HEK293 (cell line): ENCODE measurements around the gene ACSBG1.

ENCODE experiments used
- CTCF ChIA-PET: fragments of 350-600 bp; formaldehyde crosslinking; extraction: SDS; loops from one replicate; lab custom pipeline; 2021; ENCODE audit warnings: antibody characterized with exemption; lab: Yijun Ruan, JAX
- POLR2A ChIA-PET: fragments of 300-600 bp; formaldehyde crosslinking; extraction: SDS; loops from one replicate; lab custom pipeline; 2020; ENCODE audit warnings: antibody characterized with exemption, inconsistent platforms; lab: Yijun Ruan, JAX
- H3K27ac ChIP-seq: fragments of 200-500 bp; sonication (Bioruptor generic); 2 replicates; pipeline ENCODE4 v1.5.1; 2014; ENCODE audit warnings: low read depth, low read length, control low read depth, inconsistent platforms; ENCODE audit errors: extremely low read depth
- H3K36me3 ChIP-seq, 2 experiments: fragments of 200-500 bp in 1 of 2; sonication (Bioruptor generic) in 1 of 2; 1 replicate in 1 of 2; 2 replicates in 1 of 2; pipeline ENCODE4 v1.5.1; 2014 to 2017; ENCODE audit warnings: inconsistent platforms in 2 of 2, low read length in 2 of 2; ENCODE audit not compliant: control insufficient read depth in 2 of 2, insufficient read depth in 1 of 2
- H3K4me1 ChIP-seq: fragments of 200-500 bp; sonication (Bioruptor generic); 2 replicates; pipeline ENCODE4 v1.5.1; 2014; ENCODE audit warnings: mild to moderate bottlenecking, low read length, inconsistent platforms; ENCODE audit not compliant: control insufficient read depth, insufficient read depth
- H3K4me3 ChIP-seq: 2 replicates; pipeline ENCODE4 v1.5.1; 2011; ENCODE audit warnings: low read depth, mild to moderate bottlenecking, control low read depth, low read length, moderate library complexity
- H3K9me3 ChIP-seq: fragments of 200-500 bp; sonication (Bioruptor generic); 2 replicates; pipeline ENCODE4 v1.5.1; 2014; ENCODE audit warnings: low read depth, low read length, inconsistent platforms; ENCODE audit not compliant: control insufficient read depth, insufficient read depth
- AEBP2 ChIP-seq: fragments of 450-650 bp; formaldehyde crosslinking; IDR thresholded peaks from 2 replicates; pipeline ENCODE4 v1.5.1; 2016; ENCODE audit warnings: missing biosample characterization, missing genetic modification characterization, borderline replicate concordance
- FEZF1 ChIP-seq: fragments of 450-650 bp; formaldehyde crosslinking; IDR thresholded peaks from 2 replicates; pipeline ENCODE4 v1.5.1; 2016; ENCODE audit warnings: missing biosample characterization, missing genetic modification characterization
- GLIS1 ChIP-seq: fragments of 450-650 bp; formaldehyde crosslinking; IDR thresholded peaks from 2 replicates; pipeline ENCODE4 v1.5.1; 2016; ENCODE audit warnings: missing biosample characterization, missing genetic modification characterization
- TRIM28 ChIP-seq: IDR thresholded peaks from 2 replicates; pipeline ENCODE4 v1.6.1; 2011; ENCODE audit warnings: low read length, control low read depth, borderline replicate concordance
- ZBTB10 ChIP-seq: fragments of 450-650 bp; formaldehyde crosslinking; IDR thresholded peaks from 2 replicates; pipeline ENCODE4 v1.5.1; 2016; ENCODE audit warnings: missing biosample characterization, missing genetic modification characterization
- ZBTB17 ChIP-seq: fragments of 450-650 bp; formaldehyde crosslinking; IDR thresholded peaks from 2 replicates; pipeline ENCODE4 v1.5.1; 2016; ENCODE audit warnings: missing biosample characterization, missing genetic modification characterization
- ZNF169 ChIP-seq: fragments of 450-650 bp; formaldehyde crosslinking; IDR thresholded peaks from 2 replicates; pipeline ENCODE4 v1.5.1; 2016; ENCODE audit warnings: missing biosample characterization, missing genetic modification characterization
- ZNF175 ChIP-seq: fragments of 450-650 bp; formaldehyde crosslinking; IDR thresholded peaks from 2 replicates; pipeline ENCODE4 v1.5.1; 2016; ENCODE audit warnings: missing biosample characterization, missing genetic modification characterization
- ZNF202 ChIP-seq: fragments of 450-650 bp; formaldehyde crosslinking; IDR thresholded peaks from 2 replicates; pipeline ENCODE4 v1.5.1; 2016; ENCODE audit warnings: missing biosample characterization, missing genetic modification characterization, borderline replicate concordance
- ZNF311 ChIP-seq: fragments of 450-650 bp; formaldehyde crosslinking; IDR thresholded peaks from 2 replicates; pipeline ENCODE4 v1.5.1; 2017; ENCODE audit warnings: missing biosample characterization, missing genetic modification characterization, borderline replicate concordance
- ZNF366 ChIP-seq: fragments of 450-650 bp; formaldehyde crosslinking; conservative IDR thresholded peaks from 2 replicates; pipeline ENCODE4 v1.5.1; 2016; ENCODE audit warnings: missing biosample characterization, missing genetic modification characterization
- ZNF48 ChIP-seq: fragments of 450-650 bp; formaldehyde crosslinking; IDR thresholded peaks from 2 replicates; pipeline ENCODE4 v1.5.1; 2016; ENCODE audit warnings: missing biosample characterization, missing genetic modification characterization
- ZNF488 ChIP-seq: fragments of 450-650 bp; formaldehyde crosslinking; IDR thresholded peaks from 2 replicates; pipeline ENCODE4 v1.5.1; 2016; ENCODE audit warnings: missing biosample characterization, missing genetic modification characterization
- ZNF521 ChIP-seq: fragments of 450-650 bp; formaldehyde crosslinking; IDR thresholded peaks from 2 replicates; pipeline ENCODE4 v1.5.1; 2017; ENCODE audit warnings: missing biosample characterization, mild to moderate bottlenecking, missing genetic modification characterization
- ZNF529 ChIP-seq: fragments of 450-650 bp; formaldehyde crosslinking; IDR thresholded peaks from 2 replicates; pipeline ENCODE4 v1.5.1; 2017; ENCODE audit warnings: missing genetic modification characterization, missing biosample characterization; ENCODE audit not compliant: insufficient replicate concordance
- ZNF558 ChIP-seq: fragments of 450-650 bp; formaldehyde crosslinking; IDR thresholded peaks from 2 replicates; pipeline ENCODE4 v1.5.1; 2016; ENCODE audit warnings: missing biosample characterization, missing genetic modification characterization
- ZNF639 ChIP-seq: fragments of 450-650 bp; formaldehyde crosslinking; IDR thresholded peaks from 2 replicates; pipeline ENCODE4 v1.5.1; 2016; ENCODE audit warnings: missing biosample characterization, missing genetic modification characterization
- ZNF707 ChIP-seq: fragments of 450-650 bp; formaldehyde crosslinking; IDR thresholded peaks from 2 replicates; pipeline ENCODE4 v1.5.1; 2016; ENCODE audit warnings: missing biosample characterization, missing genetic modification characterization
- ZNF792 ChIP-seq: fragments of 450-650 bp; formaldehyde crosslinking; IDR thresholded peaks from 2 replicates; pipeline ENCODE4 v1.5.1; 2016; ENCODE audit warnings: missing biosample characterization, missing genetic modification characterization
- ZSCAN16 ChIP-seq: fragments of 450-650 bp; formaldehyde crosslinking; IDR thresholded peaks from 2 replicates; pipeline ENCODE4 v1.5.1; 2016; ENCODE audit warnings: missing biosample characterization, missing genetic modification characterization

The ACSBG1 gene

DNA sequence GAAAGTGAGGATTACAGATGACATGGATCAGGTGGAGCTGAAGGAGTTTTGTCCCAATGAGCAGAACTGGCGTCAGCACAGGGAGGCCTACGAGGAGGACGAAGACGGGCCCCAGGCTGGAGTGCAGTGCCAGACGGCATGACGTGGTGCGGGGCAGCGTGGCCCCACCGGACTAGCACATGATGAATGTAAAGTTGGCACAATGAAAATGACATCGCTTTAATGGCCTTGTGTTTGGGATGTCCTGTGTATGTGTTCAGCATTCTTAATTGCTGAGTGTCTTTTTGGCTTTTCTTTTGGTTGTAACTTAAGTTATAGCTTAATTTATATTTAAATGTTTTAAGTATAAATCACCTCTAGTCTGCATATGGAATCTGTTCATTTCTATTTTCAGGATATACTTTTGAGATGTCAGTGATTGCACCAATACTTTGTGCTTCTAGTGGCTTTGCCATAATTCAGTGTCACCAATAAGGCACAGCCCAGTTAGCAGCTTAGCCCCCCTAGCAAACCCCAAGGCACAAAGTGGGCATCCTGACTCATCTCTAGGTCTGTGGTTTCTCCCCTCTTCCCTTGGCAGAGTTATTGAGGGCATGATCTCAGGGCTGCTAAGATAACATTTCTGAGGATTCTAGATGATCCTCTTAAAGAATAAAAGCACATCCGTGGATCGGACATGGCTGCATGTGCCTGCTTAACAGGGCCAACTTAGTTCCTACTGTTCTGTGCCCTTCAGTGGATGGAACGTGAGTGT, 46.1 kb upstream of the ACSBG1 start:
- Histone ChIP-seq H3K36me3 (peaks cover 30 to 56% of the 10 kb centered on the region in 2 experiments), H3K4me3 (no peak overlapping the region), H3K27ac (no peak overlapping the region), H3K9me3 (no peaks in the 10 kb centered on the region), H3K4me1 (no peaks in the 10 kb centered on the region)
- POLR2A ChIA-PET: no interaction called here
- CTCF ChIA-PET: interaction anchor here (0.5 to 1.7 kb wide), 4 partner anchors 21 to 647 kb away, joined by 3 to 9 read pairs (median 4); no protein-coding TSS in a partner anchor
- TF ChIP-seq ZNF366 (tag by site-specific recombination): no peak
- peak; percentile 70 for TF ChIP-seq ZBTB17 (tag by site-specific recombination)

DNA sequence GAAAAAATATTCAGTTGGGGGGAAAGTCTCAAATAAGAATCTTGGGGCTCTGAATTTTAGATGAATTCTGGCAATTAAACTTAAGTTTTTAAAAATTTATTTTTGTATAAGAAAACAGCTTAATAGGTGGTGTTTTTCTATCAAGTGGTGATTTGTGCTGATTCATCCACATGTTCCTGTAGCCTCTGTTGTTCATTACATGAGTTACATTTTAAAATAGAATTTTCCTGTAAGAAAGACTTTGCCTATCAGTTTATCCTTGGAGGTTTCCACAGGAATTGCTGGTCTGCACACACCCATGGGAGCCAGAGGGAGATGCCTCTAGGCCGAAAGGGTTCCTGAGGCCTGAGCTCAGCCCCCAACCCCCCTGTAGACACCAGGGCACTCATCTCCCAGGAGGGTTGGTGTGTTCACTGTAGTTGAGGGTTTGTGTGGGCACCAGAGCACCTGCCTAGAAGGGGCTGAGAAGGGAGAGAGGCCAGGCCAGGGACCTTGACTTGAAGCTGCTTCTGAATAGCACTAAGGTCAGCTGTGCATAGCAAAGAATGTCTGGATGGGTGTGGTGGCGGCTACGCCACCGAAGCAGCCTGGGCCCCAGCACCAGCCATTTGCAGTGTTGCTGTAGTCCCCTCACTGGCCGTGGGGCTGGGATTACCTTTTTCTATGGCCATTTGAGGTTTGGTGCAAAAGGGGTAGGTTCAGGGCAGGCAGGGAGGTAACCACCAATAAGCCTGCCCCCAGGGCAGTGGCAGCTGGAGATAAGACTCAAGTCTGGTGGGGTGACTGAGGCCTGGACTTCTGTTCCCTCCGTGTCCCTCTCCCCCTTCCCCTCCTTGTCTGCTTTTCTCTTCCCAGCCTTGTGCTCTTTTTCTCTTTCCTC, 41.9 kb upstream of the ACSBG1 start:
- ChIA-PET POLR2A (no interaction called here), CTCF (interaction anchor here (0.6 to 0.8 kb wide), 3 partner anchors 33 to 48 kb away, joined by 3 read pairs; no protein-coding TSS in a partner anchor)
- H3K27ac ChIP-seq: no peak overlapping the region
- H3K9me3 ChIP-seq: no peaks in the 10 kb centered on the region
- H3K36me3 ChIP-seq: peaks cover 3 to 15% of the 10 kb centered on the region in 2 experiments
- H3K4me3 ChIP-seq: no peak overlapping the region
- no peak for TF ChIP-seq ZNF202 (tag by site-specific recombination)
- TF ChIP-seq TRIM28: no peak
- no peak for TF ChIP-seq ZNF558 (tag by site-specific recombination)
- no peak for TF ChIP-seq FEZF1 (tag by site-specific recombination)
- no peak for TF ChIP-seq GLIS1 (tag by site-specific recombination)
- no peak for TF ChIP-seq ZSCAN16
- no peak for TF ChIP-seq ZNF639 (tag by site-specific recombination)
- no peak for TF ChIP-seq ZNF48 (tag by site-specific recombination)
- TF ChIP-seq ZNF521 (tag by site-specific recombination): no peak
- TF ChIP-seq ZNF311 (tag by site-specific recombination): no peak
- no peak for TF ChIP-seq ZNF175
- no peak for TF ChIP-seq ZNF529 (tag by site-specific recombination)
- no peak for TF ChIP-seq ZBTB10 (tag by site-specific recombination)
- H3K4me1 ChIP-seq: no peaks in the 10 kb centered on the region; the same call in 1 of the 2 replicates

DNA sequence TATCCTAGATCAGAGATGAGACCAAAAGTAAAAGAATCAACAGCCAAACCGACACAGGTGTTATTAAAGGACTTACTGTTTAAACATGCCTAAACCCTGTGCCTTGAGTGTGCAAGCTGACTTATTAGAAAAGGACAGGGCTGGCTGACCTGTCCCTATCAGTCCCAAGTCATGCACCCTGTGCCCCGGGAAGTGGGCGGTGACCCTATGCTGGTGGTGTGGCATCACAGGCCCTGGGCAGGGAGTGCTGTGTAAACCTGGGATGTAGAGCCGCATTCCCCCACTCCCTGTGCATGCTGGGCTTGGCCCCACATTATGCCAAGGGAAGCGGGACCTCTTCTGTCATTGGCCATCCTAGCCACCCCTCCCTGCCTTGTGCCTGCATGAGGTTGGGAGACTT, 40.6 kb upstream of the ACSBG1 start:
- H3K4me3 ChIP-seq: no peak overlapping the region
- TF ChIP-seq ZNF169 (tag by site-specific recombination) (no peak), AEBP2 (no peak), ZNF488 (tag by site-specific recombination) (no peak), ZNF792 (tag by site-specific recombination) (no peak), ZNF707 (tag by site-specific recombination) (no peak)
- TF ChIP-seq, all 188 proteins: peak for 0
- CTCF ChIA-PET: interaction anchor here (0.6 to 1.5 kb wide), 3 partner anchors 19 to 162 kb away, joined by 4 to 9 read pairs (median 4); no protein-coding TSS in a partner anchor
- Histone ChIP-seq H3K36me3 (peaks cover 0 to 8% of the 10 kb centered on the region in 2 experiments; a peak in 2 of 3 replicates), H3K27ac (no peak overlapping the region), H3K4me1 (no peaks in the 10 kb centered on the region; the same call in 1 of the 2 replicates), H3K9me3 (no peaks in the 10 kb centered on the region)
- POLR2A ChIA-PET: no interaction called here
